PFSK-1 (cell line): ENCODE measurements around the gene TRPT1.

Source experiments
- POLR2AphosphoS5 ChIP-seq: IDR thresholded peaks from 2 replicates; pipeline ENCODE4 v1.6.1; 2012; ENCODE audit warnings: low read depth, mild to moderate bottlenecking, control low read depth, low read length, moderate library complexity
- SIN3A ChIP-seq: IDR thresholded peaks from 2 replicates; pipeline ENCODE4 v1.6.1; 2012; ENCODE audit warnings: mild to moderate bottlenecking, low read length, moderate library complexity, borderline replicate concordance; ENCODE audit not compliant: insufficient read depth

- TF ChIP-seq POLR2AphosphoS5, result no peak; the same call in 1 of the 2 replicates
- peak; percentile 31; the same call in 1 of the 2 replicates for TF ChIP-seq SIN3A
Measured at GRCh38 chr11:64246871-64247728, 21.1 kb upstream of the TRPT1 start, which contains the start of gene PPP1R14B.
